GM19468 (cell line): ENCODE results near the gene GLS2.
"Not testable (repeated sequence)": the region's sequence is repeated elsewhere in the genome, so short reads cannot be mapped to it uniquely, and the experiment has no call there.

Source experiments
- ATAC-seq: cut with Tn5 transposase; IDR thresholded peaks from one replicate; pipeline ENCODE4 v1.9.1; 2021; ENCODE audit warnings: mild to moderate bottlenecking, moderate library complexity, moderate number of reproducible peaks; ENCODE audit not compliant: unreplicated experiment; ENCODE audit errors: extremely low read depth

The GLS2 gene

GRCh38 chr12:56488041-56488955 lies at the start of gene GLS2:
Gene GLS2, minus strand, starts transcription at chr12:56488161. Its CDS starts 43 bp downstream, at chr12:56488118.
- peak; percentile 79 for ATAC-seq

DNA sequence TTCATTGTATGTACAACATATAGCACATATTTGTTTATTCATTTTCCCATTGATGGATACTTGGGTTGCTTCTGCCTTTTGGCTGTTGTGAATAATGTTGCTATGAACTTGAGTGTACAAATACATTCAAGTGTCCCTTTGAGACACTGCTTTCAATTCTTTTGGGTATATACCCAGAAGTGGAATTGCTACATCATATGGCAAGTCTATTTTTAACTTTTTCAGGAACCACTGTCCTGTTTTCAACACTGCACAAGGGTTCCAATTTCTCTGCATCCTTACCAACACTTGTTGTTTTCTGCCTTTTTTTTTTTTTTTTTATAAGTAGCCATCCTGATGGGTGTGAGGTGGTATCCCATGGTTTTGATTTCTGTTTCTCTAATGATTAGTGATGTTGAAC lies 49.6 kb upstream of the GLS2 start:
- ATAC-seq = no peak

DNA sequence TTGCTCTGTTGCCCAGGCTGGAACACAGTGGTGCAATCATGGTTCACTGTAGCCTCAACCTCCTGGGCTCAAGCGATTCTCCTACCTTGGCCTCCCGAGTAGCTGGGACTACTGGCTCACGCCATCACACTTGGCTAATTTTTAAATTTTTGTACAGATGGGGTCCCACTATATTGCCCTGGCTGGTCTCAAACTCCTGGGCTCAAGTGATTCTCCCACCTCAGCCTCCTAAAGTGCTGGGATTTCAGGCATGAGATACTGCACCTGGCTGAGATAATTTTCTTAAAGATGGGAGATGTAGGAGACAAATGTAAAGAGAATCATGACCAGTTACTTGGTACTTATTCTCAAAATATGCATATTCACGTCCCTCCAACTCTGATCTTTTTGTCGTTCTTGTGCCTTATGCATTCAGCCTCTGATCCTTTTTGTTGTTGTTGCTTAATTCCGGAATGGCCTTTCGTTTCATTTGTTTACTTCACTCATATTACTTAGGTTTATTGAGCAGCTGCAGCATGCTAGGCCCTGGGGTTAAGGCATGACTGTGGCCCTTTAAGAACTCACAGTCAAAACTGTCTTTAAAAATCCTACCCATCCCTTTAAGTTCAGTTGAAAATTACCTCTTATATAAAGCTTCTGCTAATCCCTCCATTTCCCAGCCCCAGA lies 42.6 kb upstream of the GLS2 start:
- ATAC-seq = no peak

- ATAC-seq = no peak
Measured at GRCh38 chr12:56529656-56530055, 41.7 kb upstream of the GLS2 start.

GRCh38 chr12:56528846-56529245 lies 40.9 kb upstream of the GLS2 start:
- no peak for ATAC-seq

GRCh38 chr12:56522411-56523193 lies 34.6 kb upstream of the GLS2 start:
- ATAC-seq = no peak

DNA sequence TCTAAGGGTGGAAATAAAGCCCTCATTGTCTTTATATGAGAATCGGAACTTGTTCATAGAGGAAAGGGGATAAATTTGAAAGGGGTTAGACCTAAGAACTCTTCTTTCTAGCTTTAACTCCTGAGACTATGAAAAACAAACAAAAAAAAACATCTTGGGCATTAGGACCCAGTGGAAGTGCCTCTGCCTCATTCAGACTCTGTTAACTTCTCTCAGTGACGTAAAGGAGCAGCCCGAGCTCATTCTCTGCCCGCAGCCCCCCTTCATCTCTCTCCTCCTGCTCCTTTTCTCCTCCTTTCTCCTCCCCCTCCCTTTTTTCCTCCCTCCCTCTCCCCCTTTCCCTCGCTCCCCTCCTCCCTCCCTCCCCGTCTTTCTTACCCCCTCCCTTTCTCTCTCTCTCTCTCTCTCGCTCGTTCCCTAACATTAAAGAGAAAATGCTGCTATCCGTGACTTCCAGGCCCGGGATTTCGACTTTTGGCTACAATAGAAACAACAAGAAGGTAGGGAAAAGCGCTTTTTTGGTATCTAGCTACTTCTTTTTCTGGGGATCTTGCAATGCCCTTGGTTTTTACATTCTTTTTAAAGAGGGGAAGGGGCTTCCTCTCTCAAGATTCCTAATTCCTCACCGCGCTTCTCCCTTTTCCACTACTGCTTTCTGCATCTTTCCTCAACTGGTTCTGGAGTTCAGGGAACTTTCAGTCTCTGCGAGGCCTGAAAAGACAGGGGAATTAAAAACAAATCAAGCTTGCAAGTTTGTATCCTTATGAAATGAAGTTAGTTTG lies 33.8 kb upstream of the GLS2 start, which contains the start of gene RBMS2:
Gene RBMS2, plus strand, starts transcription at position 231 of the 782 bp plus-strand sequence. Its CDS starts 204 bp downstream, at position 435.
- ATAC-seq = no peak

- ATAC-seq = no peak
Measured at GRCh38 chr12:56521209-56521589, 33.2 kb upstream of the GLS2 start.

DNA sequence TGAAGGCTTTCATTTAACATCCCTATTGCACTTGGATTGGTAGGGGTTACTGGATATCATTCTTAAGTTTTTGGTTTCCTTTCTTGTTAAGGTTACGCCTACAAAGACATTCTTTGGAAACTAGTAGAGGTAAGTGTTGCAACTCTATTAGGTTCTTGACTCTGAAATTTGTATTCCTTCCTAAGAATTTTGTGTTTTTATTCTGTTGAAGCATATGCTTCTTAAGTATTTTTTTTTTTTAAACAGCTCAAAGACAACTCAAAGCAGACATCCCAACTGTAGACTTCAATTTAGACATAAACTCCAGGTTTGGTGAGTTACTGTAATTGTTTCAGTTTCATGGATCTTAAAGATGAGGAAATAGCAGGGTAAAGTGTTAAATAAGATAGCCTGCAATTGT lies 32.5 kb upstream of the GLS2 start:
- no peak for ATAC-seq

GRCh38 chr12:56520048-56520447 lies 32.1 kb upstream of the GLS2 start:
- ATAC-seq = no peak

DNA sequence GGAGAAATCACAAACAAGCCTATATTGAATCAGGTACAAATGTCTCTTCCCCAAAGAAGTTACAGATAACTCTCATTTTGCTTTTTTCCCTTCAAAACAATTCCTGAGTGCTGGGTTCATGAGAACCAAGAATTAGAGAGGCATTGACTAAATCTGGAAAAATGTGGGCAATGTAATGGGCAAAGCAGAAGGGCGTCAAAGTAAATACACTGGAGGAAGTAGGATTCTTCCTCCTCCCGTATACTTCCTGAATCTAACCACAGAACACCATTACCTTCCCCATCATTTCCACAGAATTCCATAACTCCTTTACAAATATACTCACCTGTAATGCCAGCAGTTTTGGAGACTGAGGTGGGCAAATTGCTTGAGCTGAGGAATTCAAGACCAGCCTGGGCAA lies 30.6 kb upstream of the GLS2 start:
- no peak for ATAC-seq

- no peak for ATAC-seq
Measured at GRCh38 chr12:56517854-56518253, 29.9 kb upstream of the GLS2 start.

DNA sequence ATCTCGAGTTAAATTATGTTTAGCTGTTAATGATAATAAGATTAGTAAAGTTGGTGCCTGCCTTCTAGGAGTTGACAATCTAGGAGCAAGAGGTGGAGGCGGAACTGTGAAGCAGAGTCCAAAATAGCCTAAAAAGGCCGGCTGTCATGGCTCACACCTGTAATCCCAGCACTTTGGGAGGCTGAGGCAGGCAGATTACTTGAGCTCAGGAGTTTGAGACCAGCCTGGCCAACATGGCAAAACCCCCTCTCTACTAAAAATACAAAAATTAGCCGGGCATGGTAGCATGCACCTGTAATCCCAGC lies 26.0 kb upstream of the GLS2 start:
- not testable (repeated sequence) for ATAC-seq

DNA sequence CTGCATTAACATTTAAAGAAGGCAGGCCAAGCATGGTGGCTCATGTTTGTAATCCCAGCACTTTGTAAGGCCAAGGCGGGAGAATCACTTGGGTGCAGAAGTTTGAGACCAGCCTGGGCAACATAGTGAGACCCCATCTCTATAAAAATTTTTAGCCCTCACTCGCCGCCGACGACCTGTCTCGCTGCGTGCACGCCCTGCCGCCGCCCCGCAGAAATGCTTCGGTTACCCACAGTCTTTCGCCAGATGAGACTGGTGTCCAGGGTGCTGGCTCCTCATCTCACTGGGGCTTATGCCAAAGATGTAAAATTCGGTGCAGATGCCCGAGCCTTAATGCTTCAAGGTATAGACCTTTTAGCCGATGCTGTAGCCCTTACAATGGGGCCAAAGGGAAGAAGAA lies 22.8 kb upstream of the GLS2 start:
- no peak for ATAC-seq

DNA sequence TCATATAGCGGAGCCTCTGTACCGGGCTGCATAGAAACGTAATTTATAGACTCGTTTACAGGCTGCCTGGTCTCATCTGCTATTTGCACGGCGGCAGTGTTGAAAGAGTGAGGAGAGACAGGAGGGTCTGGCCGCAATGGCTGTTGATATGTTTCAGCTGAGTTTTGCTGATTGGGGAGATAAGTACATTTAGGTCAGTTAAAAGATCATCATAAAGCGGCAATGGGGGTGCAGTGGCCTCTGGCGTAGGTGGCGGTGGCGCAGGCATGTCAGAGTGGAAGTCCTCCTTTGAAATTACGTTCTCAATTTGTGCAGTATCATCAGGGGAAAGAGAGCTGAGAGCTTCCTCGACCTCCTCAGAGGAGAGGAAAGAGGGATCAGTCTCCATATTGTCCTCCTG lies 11.9 kb upstream of the GLS2 start:
- ATAC-seq = not testable (repeated sequence)

DNA sequence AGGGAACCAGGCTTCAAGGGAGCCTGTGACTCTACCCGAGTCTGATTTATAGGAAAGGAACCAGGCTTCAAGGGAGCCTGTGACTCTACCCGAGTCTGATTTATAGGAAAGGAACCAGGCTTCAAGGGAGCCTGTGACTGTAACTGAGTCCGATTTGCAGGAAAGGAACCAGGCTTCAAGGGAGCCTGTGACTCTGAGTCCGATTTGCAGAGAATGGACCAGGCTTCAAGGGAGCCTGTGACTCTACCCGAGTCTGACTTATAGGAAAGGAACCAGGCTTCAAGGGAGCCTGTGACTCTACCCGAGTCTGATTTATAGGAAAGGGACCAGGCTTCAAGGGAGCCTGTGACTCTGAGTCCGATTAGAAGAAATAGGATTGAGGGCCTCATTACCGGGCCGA lies 11.5 kb upstream of the GLS2 start:
- ATAC-seq = not testable (repeated sequence)

DNA sequence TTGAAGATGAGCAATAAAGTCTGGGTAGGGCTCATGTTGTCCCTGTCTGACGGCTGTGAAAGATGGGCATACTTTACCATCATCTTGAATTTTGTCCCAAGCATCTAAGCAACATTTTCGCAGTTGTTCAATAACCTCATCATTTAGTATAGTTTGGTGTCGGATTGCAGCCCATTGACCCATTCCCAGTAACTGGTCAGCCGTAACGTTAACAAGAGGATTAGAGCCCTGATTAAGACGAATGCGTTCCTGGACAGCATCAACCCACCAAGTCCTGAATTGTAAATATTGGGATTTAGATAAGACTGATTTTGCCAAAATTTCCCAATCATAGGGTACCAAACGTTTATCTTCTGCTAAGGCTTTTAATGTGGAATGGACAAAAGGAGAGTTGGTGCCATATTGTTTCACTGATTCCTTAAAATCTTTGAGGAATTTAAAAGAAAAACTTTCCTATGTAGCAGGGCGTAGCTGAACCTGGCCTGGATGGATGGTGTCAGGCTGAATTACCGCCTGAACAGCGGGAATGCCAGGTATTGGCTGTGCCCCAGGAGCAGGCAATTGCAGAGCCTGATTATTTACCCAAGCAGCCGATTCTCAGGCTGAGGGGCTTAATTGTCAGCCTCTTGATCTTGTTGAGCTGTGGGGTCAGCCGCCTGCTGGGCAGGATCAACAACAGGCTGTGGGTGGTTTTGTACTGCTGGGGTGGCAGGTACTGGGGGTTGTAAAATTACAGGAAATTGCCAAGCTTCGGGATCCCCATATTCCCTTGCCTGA lies 10.4 kb upstream of the GLS2 start:
- not testable (repeated sequence) for ATAC-seq

GRCh38 chr12:56496704-56497103 lies 8.7 kb upstream of the GLS2 start:
- ATAC-seq = not testable (repeated sequence)

DNA sequence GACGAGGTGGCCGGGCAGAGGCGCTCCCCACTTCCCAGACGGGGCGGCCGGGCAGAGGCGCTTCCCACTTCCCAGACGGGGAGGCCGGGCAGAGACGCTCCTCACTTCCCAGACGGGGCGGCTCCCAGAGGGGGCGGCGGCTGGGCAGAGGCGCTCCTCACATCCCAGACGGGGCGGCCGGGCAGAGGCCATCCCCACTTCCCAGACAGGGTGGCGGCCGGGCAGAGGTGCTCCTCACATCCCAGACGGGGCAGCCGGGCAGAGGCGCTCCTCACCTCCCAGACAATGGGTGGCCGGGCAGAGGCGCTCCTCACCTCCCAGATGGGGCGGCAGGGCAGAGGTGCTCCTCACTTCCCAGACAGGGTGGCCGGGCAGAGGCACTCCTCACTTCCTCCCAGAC lies 6.5 kb upstream of the GLS2 start:
- not testable (repeated sequence) for ATAC-seq
